RWPE2 (cell line): ENCODE results near the gene ASB1.

Experiments used
- ATAC-seq: fragments of 200-7000 bp; cut with Tn5 transposase; 3 replicates; pipeline ENCODE4 v1.9.1; 2021; ENCODE audit warnings: low read depth
- DNase-seq: peaks from one replicate; pipeline ENCODE4 v3.0.0-alpha.2; 2020; ENCODE audit warnings: low spot score
- H3K27ac ChIP-seq: fragments of 450-650 bp; 2 replicates; pipeline ENCODE4 v1.5.1; 2017; ENCODE audit warnings: mild to moderate bottlenecking; ENCODE audit not compliant: poor library complexity, severe bottlenecking
- H3K27me3 ChIP-seq: fragments of 250-450 bp; sonication (Bioruptor Pico); 2 replicates; pipeline ENCODE4 v1.5.1; 2021; ENCODE audit warnings: mild to moderate bottlenecking, moderate library complexity; ENCODE audit not compliant: insufficient read depth, poor library complexity, severe bottlenecking
- H3K36me3 ChIP-seq: fragments of 250-450 bp; sonication (Bioruptor Pico); 2 replicates; pipeline ENCODE4 v1.5.1; 2020; ENCODE audit warnings: low read depth, mild to moderate bottlenecking, moderate library complexity
- H3K4me1 ChIP-seq: fragments of 250-450 bp; sonication (Bioruptor Pico); 2 replicates; pipeline ENCODE4 v1.5.1; 2021; ENCODE audit warnings: mild to moderate bottlenecking, moderate library complexity; ENCODE audit not compliant: insufficient read depth, poor library complexity, severe bottlenecking
- H3K4me3 ChIP-seq: fragments of 250-450 bp; sonication (Bioruptor Pico); 2 replicates; pipeline ENCODE4 v1.5.1; 2021; ENCODE audit warnings: mild to moderate bottlenecking, moderate library complexity; ENCODE audit not compliant: severe bottlenecking
- H3K9me3 ChIP-seq: fragments of 250-450 bp; sonication (Bioruptor Pico); 2 replicates; pipeline ENCODE4 v1.5.1; 2021; ENCODE audit warnings: mild to moderate bottlenecking, moderate library complexity; ENCODE audit not compliant: severe bottlenecking
- CTCF ChIP-seq: fragments of 450-650 bp; IDR thresholded peaks from one replicate; pipeline ENCODE4 v1.5.1; 2017; ENCODE audit warnings: mild to moderate bottlenecking, moderate library complexity; ENCODE audit not compliant: poor library complexity, severe bottlenecking

Gene ASB1

GRCh38 chr2:238407566-238407965 lies 19.2 kb upstream of the ASB1 start:
- no peak overlapping the region for H3K27ac ChIP-seq
- H3K4me3 ChIP-seq: no peak overlapping the region
- no peaks in the 10 kb centered on the region for H3K27me3 ChIP-seq
- no peaks in the 10 kb centered on the region for H3K9me3 ChIP-seq
- DNase-seq: no peak
- TF ChIP-seq CTCF: no peak
- no peaks in the 10 kb centered on the region for H3K36me3 ChIP-seq
- no peaks in the 10 kb centered on the region for H3K4me1 ChIP-seq
- no peak for ATAC-seq

GRCh38 chr2:238408615-238409340 lies 17.9 kb upstream of the ASB1 start:
- no peaks in the 10 kb centered on the region for H3K27me3 ChIP-seq
- no peaks in the 10 kb centered on the region for H3K4me1 ChIP-seq
- no peak for TF ChIP-seq CTCF
- no peak overlapping the region for H3K4me3 ChIP-seq
- DNase-seq: no peak
- H3K36me3 ChIP-seq: no peaks in the 10 kb centered on the region
- ATAC-seq: no peak
- H3K9me3 ChIP-seq: no peaks in the 10 kb centered on the region
- H3K27ac ChIP-seq: no peak overlapping the region

GRCh38 chr2:238409341-238410199 lies 17.2 kb upstream of the ASB1 start:
- no peak for TF ChIP-seq CTCF
- ATAC-seq: no peak
- Histone ChIP-seq H3K27me3 (no peaks in the 10 kb centered on the region), H3K36me3 (no peaks in the 10 kb centered on the region), H3K4me1 (no peaks in the 10 kb centered on the region), H3K9me3 (no peaks in the 10 kb centered on the region), H3K4me3 (no peak overlapping the region), H3K27ac (no peak overlapping the region)
- no peak for DNase-seq

GRCh38 chr2:238412067-238412767 lies 14.5 kb upstream of the ASB1 start:
- H3K4me1 ChIP-seq: no peaks in the 10 kb centered on the region
- DNase-seq (no peak), ATAC-seq (no peak)
- H3K36me3 ChIP-seq: no peaks in the 10 kb centered on the region
- H3K27me3 ChIP-seq: no peaks in the 10 kb centered on the region
- no peak for TF ChIP-seq CTCF
- no peak overlapping the region for H3K4me3 ChIP-seq
- H3K27ac ChIP-seq: no peak overlapping the region
- H3K9me3 ChIP-seq: no peaks in the 10 kb centered on the region
